ENCODE results near the gene UNC93A.
"Not testable (repeated sequence)": the region's sequence is repeated elsewhere in the genome, so short reads cannot be mapped to it uniquely, and the experiment has no call there.

Gene UNC93A

DNA sequence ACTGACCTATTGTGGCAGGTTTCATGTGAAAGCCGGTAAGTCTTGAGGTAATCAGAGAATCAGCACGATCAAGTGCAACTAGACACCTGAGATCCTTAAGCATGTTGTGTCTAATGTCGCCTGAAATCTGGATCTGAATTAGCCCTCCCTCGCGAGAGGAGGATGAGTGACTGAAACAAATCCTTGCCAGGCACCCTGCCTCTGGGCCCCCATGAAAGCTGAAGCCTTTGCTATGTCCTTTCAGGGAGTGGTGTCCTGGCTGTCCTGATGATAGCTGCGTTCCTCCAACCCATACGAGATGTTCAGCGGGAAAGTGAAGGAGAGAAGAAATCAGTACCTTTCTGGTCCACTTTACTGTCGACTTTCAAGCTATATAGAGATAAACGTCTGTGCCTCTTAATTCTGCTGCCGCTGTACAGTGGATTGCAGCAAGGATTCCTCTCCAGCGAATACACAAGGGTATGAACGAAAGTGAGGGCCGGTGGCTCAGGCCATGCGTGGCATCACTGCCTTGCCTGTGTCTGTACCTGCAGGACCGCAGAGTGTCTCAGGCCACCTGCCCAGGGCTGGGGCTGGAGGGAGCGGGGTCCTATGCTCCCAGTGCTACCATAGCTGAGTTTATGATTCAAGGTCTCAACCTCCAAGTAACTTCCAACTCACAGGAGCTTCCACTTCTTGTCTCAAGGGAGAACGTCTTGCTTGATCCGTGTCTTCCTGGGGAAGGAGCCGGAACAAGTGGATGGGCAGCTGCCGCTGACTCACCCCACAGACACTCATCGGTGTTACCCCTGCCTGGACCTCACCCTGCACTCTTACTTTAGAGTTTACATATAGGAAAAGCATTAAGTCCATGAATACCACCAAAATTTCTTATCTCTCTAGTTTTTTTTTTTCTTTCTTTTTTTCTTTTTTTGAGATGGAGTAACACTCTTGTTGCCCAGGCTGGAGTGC is 12.8 kb downstream of the UNC93A start:
- Histone ChIP-seq H2AFZ (ENCODE audit: low read length, unreplicated experiment) (no peak overlapping the region), H3K27me3 (ENCODE audit: insufficient read depth, low read length) (no peaks in the 10 kb centered on the region)

DNA sequence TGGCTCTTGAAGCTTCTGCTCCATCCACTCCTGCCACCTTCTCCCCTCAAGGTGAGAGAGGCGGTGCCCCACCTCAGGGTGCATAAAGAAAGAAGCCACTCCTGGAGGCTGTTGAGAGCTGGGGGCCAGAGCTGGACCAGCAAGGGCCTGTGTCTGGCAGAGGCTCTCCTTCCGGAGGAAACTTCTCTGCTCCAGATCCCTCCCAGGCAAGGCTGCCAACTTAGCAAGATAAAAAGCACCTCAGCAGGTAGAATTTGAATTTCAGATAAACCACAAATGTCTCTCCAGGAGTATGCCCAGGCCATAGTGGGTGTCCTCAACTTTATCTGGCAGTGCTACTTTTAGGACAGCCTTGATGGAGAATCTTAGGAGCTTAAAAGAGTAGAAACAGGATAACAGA is 13.8 kb downstream of the UNC93A start:
- no peaks in the 10 kb centered on the region for H3K4me1 ChIP-seq (ENCODE audit: control insufficient read depth, insufficient read depth, low read length, unreplicated experiment)
- H3K27me3 ChIP-seq (ENCODE audit: insufficient read depth, low read length) = no peaks in the 10 kb centered on the region

More for the DNA sequence above, 12.8 kb downstream of the UNC93A start:
- H3K36me3 ChIP-seq (ENCODE audit: insufficient read depth, low read length) = no peaks in the 10 kb centered on the region
- no peak overlapping the region for H3K27ac ChIP-seq (ENCODE audit: low read depth, low read length)
- no peaks in the 10 kb centered on the region for H3K79me2 ChIP-seq (ENCODE audit: control insufficient read depth, insufficient read depth, low read length, unreplicated experiment)
- H3K4me3 ChIP-seq (ENCODE audit: low read depth, low read length) = no peak overlapping the region
- H3K4me1 ChIP-seq (ENCODE audit: control insufficient read depth, insufficient read depth, low read length, unreplicated experiment) = no peaks in the 10 kb centered on the region

GRCh38 chr6:167305796-167306195 is 14.7 kb downstream of the UNC93A start:
- no peaks in the 10 kb centered on the region for H3K27me3 ChIP-seq (ENCODE audit: insufficient read depth, low read length)
- no peak overlapping the region for H3K4me3 ChIP-seq (ENCODE audit: low read depth, low read length)
- no peaks in the 10 kb centered on the region for H3K79me2 ChIP-seq (ENCODE audit: control insufficient read depth, insufficient read depth, low read length, unreplicated experiment)
- H3K36me3 ChIP-seq (ENCODE audit: insufficient read depth, low read length) = no peaks in the 10 kb centered on the region
- H3K4me1 ChIP-seq (ENCODE audit: control insufficient read depth, insufficient read depth, low read length, unreplicated experiment) = no peaks in the 10 kb centered on the region
- H3K27ac ChIP-seq (ENCODE audit: low read depth, low read length) = no peak overlapping the region
- no peak overlapping the region for H2AFZ ChIP-seq (ENCODE audit: low read length, unreplicated experiment)

More for the DNA sequence above, 13.8 kb downstream of the UNC93A start:
- Histone ChIP-seq H3K27ac (ENCODE audit: low read depth, low read length) (no peak overlapping the region), H3K36me3 (ENCODE audit: insufficient read depth, low read length) (no peaks in the 10 kb centered on the region), H3K4me3 (ENCODE audit: low read depth, low read length) (no peak overlapping the region), H2AFZ (ENCODE audit: low read length, unreplicated experiment) (no peak overlapping the region), H3K79me2 (ENCODE audit: control insufficient read depth, insufficient read depth, low read length, unreplicated experiment) (no peaks in the 10 kb centered on the region)

DNA sequence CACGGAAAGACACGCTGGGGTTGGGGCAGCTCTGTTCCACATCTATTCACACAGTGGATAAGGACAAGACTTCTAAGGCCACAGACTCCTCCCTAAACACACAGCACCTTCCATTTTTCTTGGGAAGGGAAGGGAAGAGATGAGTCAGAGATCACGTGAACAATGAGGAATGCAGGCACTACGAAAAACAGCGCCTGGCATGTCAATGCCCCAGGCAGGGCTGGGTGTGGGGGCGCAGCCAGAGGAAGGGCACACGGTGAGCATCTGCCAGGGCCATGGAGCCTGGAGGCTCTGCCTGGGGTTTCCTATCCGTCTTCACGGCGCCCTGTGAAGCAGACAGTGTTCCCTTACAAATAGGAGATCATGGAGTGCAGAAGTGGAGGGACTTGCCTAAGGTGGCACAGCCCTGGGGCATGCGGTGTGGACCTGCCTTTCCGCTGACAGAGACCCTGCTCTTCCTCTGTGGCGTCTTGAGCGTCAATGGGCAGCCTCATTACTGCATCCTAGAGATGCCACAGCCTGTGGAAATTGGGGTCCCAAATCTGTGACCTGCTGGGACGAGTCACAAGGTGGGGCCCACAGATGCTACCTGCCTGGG is 15.4 kb downstream of the UNC93A start:
- H3K36me3 ChIP-seq (ENCODE audit: insufficient read depth, low read length) = no peaks in the 10 kb centered on the region
- H2AFZ ChIP-seq (ENCODE audit: low read length, unreplicated experiment) = no peak overlapping the region
- H3K27me3 ChIP-seq (ENCODE audit: insufficient read depth, low read length) = no peaks in the 10 kb centered on the region
- H3K4me3 ChIP-seq (ENCODE audit: low read depth, low read length) = no peak overlapping the region
- no peaks in the 10 kb centered on the region for H3K79me2 ChIP-seq (ENCODE audit: control insufficient read depth, insufficient read depth, low read length, unreplicated experiment)
- no peak overlapping the region for H3K27ac ChIP-seq (ENCODE audit: low read depth, low read length)
- H3K4me1 ChIP-seq (ENCODE audit: control insufficient read depth, insufficient read depth, low read length, unreplicated experiment) = no peaks in the 10 kb centered on the region

DNA sequence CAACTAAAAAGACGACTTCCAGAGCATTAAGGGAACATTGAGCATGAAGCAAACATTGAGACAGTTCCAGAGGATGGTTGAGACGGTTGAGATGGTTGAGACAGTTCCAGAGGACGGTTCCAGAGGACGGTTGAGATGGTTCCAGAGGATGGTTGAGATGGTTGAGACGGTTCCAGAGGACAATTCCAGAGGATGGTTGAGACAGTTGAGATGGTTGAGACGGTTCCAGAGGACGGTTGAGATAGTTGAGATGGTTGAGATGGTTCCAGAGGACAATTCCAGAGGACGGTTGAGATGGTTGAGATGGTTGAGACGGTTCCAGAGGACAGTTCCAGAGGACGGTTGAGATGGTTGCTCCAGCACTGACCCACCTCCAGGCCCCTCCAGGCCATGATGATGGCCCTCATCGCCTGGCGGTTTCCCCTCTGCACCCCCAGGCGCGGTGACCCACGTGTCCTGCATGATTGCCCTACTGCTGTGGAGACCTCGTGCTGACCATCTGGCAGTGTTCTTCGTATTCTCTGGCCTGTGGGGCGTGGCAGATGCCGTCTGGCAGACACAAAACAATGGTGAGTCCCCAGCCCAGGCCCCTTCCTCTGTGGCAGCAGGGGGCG is 16.3 kb downstream of the UNC93A start:
- no peaks in the 10 kb centered on the region for H3K36me3 ChIP-seq (ENCODE audit: insufficient read depth, low read length)
- H2AFZ ChIP-seq (ENCODE audit: low read length, unreplicated experiment) = no peak overlapping the region
- H3K27me3 ChIP-seq (ENCODE audit: insufficient read depth, low read length) = no peaks in the 10 kb centered on the region
- no peaks in the 10 kb centered on the region for H3K79me2 ChIP-seq (ENCODE audit: control insufficient read depth, insufficient read depth, low read length, unreplicated experiment)
- H3K4me3 ChIP-seq (ENCODE audit: low read depth, low read length) = no peak overlapping the region
- no peak overlapping the region for H3K27ac ChIP-seq (ENCODE audit: low read depth, low read length)
- H3K4me1 ChIP-seq (ENCODE audit: control insufficient read depth, insufficient read depth, low read length, unreplicated experiment) = no peaks in the 10 kb centered on the region

DNA sequence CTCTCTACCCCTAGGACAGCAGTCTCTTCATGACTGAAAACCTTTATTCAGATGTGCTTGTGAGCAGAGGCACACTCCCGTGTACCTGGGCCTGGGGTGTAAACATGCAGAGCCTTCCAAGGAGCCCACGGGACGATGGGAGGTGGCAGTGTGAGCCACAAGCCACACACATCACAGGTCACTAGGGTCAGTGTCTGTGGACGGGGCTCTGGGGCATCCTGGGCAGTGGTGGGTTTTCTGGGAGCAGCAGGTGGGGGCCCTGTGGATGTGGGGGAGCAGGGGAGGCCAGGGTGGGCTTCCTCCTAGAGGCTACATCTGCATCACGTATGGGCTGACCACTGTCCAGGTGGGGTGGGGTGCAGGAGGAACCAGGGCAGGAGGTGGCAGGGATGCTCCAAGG is 17.1 kb downstream of the UNC93A start:
- no peak overlapping the region for H3K4me3 ChIP-seq (ENCODE audit: low read depth, low read length)
- no peak overlapping the region for H3K27ac ChIP-seq (ENCODE audit: low read depth, low read length)
- no peaks in the 10 kb centered on the region for H3K36me3 ChIP-seq (ENCODE audit: insufficient read depth, low read length)
- H3K27me3 ChIP-seq (ENCODE audit: insufficient read depth, low read length) = no peaks in the 10 kb centered on the region
- H3K4me1 ChIP-seq (ENCODE audit: control insufficient read depth, insufficient read depth, low read length, unreplicated experiment) = no peaks in the 10 kb centered on the region
- no peak overlapping the region for H2AFZ ChIP-seq (ENCODE audit: low read length, unreplicated experiment)
- H3K79me2 ChIP-seq (ENCODE audit: control insufficient read depth, insufficient read depth, low read length, unreplicated experiment) = no peaks in the 10 kb centered on the region

GRCh38 chr6:167309355-167310192 is 18.5 kb downstream of the UNC93A start:
- not testable (repeated sequence) for H3K27me3 ChIP-seq (ENCODE audit: insufficient read depth, low read length); H3K27ac ChIP-seq (ENCODE audit: low read depth, low read length); H2AFZ ChIP-seq (ENCODE audit: low read length, unreplicated experiment); H3K4me1 ChIP-seq (ENCODE audit: control insufficient read depth, insufficient read depth, low read length, unreplicated experiment); H3K79me2 ChIP-seq (ENCODE audit: control insufficient read depth, insufficient read depth, low read length, unreplicated experiment); H3K4me3 ChIP-seq (ENCODE audit: low read depth, low read length); H3K36me3 ChIP-seq (ENCODE audit: insufficient read depth, low read length)

DNA sequence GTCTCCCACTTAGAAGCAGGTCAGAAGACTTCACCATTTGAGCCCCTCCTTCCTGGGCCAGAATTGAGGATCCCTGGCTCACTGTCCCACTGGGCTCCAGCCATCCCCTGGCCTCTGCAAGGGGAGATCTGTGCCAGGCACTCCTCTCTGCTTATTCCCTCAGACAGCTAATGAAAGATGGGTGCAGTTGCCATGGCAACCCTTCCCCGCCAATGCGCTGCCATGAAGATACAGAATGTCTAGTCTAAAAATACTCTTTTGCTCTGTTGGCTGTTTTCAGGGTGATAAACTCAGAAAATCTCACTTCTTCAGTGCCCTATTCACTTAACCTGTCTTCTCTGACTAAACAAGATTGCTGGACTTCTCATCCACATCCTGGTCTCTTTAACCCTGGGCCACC is 20.2 kb downstream of the UNC93A start:
- Histone ChIP-seq H2AFZ (ENCODE audit: low read length, unreplicated experiment) (no peak overlapping the region), H3K36me3 (ENCODE audit: insufficient read depth, low read length) (no peaks in the 10 kb centered on the region), H3K4me1 (ENCODE audit: control insufficient read depth, insufficient read depth, low read length, unreplicated experiment) (no peaks in the 10 kb centered on the region), H3K4me3 (ENCODE audit: low read depth, low read length) (no peak overlapping the region), H3K27me3 (ENCODE audit: insufficient read depth, low read length) (no peaks in the 10 kb centered on the region), H3K79me2 (ENCODE audit: control insufficient read depth, insufficient read depth, low read length, unreplicated experiment) (no peaks in the 10 kb centered on the region), H3K27ac (ENCODE audit: low read depth, low read length) (no peak overlapping the region)

DNA sequence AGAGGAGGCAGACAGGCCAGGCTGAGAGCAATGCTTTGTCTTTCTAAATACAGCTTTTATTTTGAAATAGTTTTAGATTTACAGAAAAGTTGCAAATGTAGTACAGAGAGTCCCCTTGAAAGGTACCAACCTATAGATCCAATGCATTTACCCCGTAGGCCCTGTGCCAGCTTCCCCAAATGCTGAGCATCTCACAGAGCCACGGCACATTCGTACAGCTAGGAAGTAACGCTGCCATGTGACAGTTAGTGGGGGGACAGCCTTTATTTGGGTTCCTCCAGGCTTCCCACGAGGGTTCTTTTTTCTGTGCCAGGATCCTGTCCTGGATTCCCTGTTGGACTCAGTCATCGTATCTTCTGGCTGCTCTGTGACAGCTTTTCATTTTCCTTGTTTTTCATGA is 20.6 kb downstream of the UNC93A start:
- not testable (repeated sequence) for H3K27me3 ChIP-seq (ENCODE audit: insufficient read depth, low read length); H3K4me1 ChIP-seq (ENCODE audit: control insufficient read depth, insufficient read depth, low read length, unreplicated experiment); H3K4me3 ChIP-seq (ENCODE audit: low read depth, low read length); H3K79me2 ChIP-seq (ENCODE audit: control insufficient read depth, insufficient read depth, low read length, unreplicated experiment); H3K27ac ChIP-seq (ENCODE audit: low read depth, low read length); H3K36me3 ChIP-seq (ENCODE audit: insufficient read depth, low read length); H2AFZ ChIP-seq (ENCODE audit: low read length, unreplicated experiment)

DNA sequence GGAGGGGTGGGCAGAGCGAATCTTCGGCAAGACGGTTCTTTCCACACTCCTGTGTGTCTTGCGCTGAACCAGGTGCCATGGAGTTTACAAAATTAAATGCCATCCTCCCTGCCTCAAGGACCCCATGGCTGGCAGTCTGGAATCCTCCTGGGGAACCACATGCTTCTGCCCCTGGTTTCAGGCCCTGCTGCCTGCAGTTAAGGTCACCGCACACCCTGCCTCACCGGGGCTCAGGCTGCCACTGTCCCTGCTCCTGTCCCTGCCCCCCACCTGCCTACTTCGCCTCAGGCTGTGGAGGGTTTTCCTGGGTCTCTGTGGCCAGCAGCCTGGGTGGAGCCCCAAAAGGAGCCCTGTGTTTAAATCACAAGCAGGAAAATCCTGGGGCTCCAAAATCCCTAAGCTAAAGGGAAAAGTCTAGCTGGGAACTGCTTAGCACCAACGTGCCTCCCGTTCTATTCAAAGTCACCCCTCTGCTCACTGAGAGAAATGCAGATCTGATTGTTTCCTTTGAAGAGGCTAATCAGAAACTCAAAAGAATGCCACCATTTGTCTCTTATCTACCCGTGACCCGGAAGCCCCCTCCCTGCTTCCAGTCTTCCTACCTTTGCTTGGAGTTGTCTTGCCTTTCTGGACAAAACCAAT is 23.2 kb downstream of the UNC93A start:
- no peak overlapping the region for H3K4me3 ChIP-seq (ENCODE audit: low read depth, low read length)

More for the DNA sequence above, 23.2 kb downstream of the UNC93A start:
- no peak overlapping the region for H3K27ac ChIP-seq (ENCODE audit: low read depth, low read length)
- H3K36me3 ChIP-seq (ENCODE audit: insufficient read depth, low read length) = no peaks in the 10 kb centered on the region
- no peak overlapping the region for H2AFZ ChIP-seq (ENCODE audit: low read length, unreplicated experiment)
- H3K4me1 ChIP-seq (ENCODE audit: control insufficient read depth, insufficient read depth, low read length, unreplicated experiment) = no peaks in the 10 kb centered on the region
- no peaks in the 10 kb centered on the region for H3K79me2 ChIP-seq (ENCODE audit: control insufficient read depth, insufficient read depth, low read length, unreplicated experiment)
- no peaks in the 10 kb centered on the region for H3K27me3 ChIP-seq (ENCODE audit: insufficient read depth, low read length)
